GM21526 (cell line): ENCODE measurements around the gene COMMD8.
"Not testable (repeated sequence)": the region's sequence is repeated elsewhere in the genome, so short reads cannot be mapped to it uniquely, and the experiment has no call there.

Source experiments
- ATAC-seq: cut with Tn5 transposase; IDR thresholded peaks from one replicate; pipeline ENCODE4 v1.9.1; 2021; ENCODE audit warnings: moderate library complexity; ENCODE audit not compliant: unreplicated experiment, low FRiP score

Gene COMMD8

DNA sequence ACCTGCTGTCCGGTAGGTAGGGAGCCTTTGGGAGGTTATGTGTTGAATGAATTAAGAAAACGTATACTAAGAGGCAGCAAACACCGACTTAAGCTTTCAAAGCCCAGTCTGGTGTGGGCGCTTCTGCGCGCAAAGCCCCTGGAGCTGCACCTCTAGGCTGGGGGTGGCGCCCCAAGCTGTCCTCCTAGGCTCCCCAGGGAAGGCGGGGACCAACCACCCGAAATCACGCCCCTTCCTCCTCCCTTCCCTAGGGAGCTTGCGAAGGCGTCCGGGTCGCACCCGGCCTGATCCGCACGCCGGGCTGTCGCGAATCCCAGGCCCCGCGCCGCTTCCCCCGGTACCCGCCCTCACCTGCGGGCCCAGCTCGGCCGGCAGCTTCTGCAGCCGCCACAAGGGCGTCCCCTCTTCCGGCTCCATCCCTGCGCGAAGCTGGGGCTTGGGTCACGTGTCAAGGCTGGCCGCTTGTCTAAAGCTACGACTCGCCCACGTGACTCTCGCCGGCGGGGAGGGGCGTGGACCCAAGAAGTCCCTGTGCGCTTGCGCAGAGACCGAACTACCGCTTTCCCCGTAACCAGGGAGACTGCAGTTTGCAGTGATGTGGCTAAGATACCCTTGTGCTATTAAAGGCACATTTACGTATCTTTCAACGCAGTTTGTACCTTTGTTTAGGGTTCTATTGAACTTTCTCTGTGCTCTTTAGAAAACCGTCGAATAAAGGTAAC, at the start of gene COMMD8:
Gene COMMD8 (minus strand): TSS at position 468 of the 722 bp plus-strand sequence. CDS start 51 bp downstream, at position 417.
- ATAC-seq, result peak; percentile 89

DNA sequence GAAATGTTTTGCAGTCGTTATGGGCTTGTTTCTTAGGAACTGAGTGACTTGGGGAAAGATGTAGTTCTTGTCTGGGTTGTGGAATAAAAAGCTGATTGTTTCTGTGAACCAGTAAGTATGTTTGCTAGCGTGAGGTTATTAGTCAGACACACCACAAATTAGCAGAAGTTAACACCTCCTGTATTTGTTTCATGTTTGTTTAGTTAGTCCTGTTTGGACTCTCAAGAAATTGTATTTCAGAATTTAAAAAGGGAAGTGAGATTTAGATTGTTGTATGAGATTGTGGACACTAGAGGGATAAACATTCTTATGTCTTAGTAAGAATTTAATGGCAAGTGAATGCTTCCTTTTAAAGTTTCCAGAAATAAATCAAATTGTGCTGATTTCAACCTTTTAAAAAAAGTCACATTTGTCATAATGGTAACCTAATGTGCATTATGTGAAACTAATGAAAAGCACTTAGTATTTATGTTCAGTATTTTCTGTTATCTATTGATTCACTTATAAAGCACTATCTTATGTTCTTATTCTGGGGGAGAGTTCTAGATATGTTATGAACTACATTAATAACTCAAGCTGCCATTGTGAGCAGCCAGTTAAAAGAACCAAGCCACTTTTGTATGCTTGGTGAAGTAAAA, 47.1 kb upstream of the COMMD8 start:
- peak; percentile 95 for ATAC-seq

DNA sequence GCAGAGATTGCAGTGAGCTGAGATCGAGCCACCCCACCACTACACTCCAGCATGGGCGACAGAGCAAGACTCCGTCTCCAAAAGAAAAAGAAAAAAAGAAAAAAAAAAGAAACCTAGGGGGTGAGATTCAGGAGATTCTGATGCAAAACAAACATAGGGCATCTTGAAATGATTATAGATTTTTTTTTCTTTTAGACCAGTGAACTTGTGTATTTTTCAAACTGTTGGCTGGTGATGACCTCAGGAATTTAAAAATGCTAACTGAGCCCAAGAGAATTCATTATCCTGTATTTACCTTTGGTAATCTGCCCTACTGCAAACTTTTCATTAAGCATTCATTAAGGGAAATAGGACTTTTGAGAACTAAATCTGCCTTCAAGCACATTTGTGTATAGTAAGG, 42.2 kb upstream of the COMMD8 start:
- ATAC-seq, result no peak

DNA sequence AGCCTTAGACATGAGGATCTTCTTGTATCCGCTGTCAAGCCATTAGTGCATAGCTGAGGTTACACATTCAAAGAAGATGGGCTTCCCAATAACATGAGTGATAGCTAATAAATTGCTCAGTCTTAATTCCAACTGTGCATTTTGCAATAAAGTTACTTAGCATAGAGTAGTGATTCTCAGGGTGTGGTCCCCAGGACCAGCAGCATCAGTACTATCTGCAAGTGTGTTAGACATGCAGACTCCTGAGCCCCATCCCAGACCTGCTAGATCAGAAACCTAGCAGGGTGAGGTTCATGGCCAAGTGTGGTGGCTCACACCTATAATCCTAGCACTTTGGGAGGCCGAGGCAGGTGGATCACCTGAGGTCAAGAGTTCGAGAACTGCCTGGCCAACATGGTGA, 41.6 kb upstream of the COMMD8 start:
- ATAC-seq, result no peak

DNA sequence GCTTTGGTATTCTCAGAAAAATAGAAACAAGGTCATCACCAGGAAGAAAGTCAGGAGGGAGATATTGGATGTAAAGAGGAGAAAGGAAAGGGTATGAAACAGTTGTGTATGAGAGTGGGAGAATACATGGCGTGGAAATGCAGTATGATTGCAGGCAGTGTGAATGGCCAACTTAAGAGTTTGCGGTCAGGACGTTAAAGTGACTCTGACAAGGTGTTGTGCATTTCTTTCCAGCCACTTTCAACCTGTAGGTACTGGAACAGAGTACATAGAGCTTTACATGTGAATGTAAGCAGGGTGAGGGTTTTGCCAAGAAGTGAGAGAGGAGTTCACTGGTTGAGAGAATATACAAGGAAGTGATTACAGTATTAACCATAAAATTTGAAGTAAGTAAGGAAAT, 37.3 kb upstream of the COMMD8 start:
- ATAC-seq, result no peak

DNA sequence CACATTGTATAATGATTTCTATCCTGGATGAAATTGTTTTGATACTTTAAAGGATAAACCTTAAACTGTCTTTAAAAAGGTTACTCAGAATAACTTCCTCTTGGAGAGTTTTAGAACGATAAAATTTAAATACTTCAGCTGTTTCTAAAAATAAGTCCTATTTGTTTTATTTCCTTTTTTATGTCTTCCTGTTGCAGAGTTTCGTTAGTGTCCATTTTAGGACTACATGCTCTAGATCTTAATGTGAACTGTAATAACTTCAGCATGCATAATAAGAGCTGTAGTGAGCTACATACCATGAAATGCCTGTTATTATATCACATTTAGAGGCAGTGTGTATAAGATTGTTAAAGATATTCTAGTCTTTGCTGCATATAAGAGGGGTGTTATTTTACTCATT, 36.2 kb upstream of the COMMD8 start:
- ATAC-seq, result no peak

DNA sequence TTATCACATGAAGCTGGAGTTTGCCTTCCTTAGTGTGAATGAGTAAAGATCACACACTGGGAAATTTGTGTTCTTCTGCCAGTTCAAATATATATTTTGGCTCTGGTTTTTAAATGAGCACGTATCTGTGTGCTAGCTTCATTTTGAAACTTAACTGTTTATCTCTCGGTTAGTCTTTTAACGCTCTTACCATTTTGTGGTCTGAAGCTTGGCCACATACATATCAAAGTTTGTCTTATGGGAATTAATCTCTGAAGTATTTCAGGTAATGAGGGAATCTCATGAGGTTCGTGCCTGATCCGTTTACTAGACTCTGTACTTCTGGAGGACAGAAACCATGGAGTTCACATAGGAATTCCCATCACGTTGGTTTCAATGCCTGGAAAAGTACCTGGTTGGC, 35.4 kb upstream of the COMMD8 start:
- ATAC-seq, result no peak

DNA sequence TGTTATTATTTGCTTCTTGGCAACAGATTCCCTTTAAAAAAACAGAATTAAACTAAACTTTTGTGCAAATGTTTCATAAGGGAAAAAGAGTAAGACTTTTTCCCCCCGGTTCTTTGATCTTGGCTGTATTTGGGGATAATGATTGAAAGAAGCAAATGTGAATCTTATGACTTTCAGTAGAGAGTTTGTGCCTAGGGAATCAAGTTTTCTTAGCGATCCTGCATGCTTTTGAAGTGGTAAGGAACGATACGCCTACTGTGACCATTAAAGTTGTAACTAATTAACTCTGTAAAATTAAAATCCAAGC, 30.6 kb upstream of the COMMD8 start:
- no peak for ATAC-seq

DNA sequence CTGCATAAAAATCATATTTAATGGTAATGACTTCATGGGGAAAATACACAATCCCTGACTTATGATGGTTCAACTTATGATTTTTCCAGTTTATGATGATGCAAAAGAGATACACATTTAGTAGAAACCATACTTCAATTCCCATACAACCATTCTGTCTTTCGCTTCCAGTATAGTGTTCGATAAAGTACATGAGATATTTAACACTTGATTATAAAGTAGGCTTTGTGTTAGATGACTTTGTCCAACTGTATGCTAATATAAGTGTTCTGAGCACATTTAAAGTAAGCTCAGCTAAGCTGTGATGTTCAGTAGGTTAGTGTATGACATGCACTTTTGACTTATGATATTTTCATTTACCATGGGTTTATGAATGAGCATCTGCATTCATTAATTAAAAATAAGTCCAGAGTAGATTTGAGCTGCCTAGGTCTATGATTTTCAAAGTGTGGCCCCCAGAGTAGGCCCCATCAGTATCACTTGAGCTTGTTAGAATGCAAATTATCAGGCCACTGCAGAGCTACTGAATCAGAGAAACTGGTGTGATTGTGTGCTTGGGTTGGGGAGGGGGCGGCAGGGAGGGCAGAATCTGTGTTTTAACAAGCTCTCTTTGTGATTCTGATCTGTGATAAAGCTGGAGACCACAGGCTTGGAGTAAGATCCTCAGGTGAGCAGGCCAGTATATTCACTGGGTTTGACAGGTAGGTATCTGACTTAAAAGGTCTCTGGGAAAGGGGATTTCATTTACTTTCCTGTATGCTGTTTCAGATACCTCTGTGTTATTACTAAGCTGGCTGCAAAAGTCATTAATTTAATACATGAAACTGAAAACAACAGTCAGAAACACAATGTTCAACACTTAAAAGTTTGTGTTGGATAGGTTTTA, 30.0 kb upstream of the COMMD8 start:
- peak; percentile 66 for ATAC-seq

DNA sequence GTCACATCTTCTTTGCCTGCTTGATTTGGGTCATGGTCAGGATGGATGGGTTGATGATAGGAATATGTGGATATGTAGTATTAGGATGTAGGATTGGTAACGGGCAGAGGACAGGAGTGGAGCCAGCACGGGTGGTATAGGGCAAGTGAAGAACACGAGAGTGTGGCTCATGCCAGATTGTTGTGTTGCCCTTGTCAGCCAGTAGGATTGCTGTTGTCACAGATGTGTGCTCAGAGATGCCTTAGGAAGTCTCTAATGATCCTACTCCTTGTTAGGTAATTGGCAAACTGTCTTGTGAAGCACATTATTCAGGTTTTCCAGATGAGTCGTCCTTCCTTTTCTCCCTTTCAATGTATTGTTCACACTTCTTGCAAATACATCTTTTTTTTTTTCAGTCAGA, 27.0 kb upstream of the COMMD8 start:
- peak; percentile 66 for ATAC-seq

DNA sequence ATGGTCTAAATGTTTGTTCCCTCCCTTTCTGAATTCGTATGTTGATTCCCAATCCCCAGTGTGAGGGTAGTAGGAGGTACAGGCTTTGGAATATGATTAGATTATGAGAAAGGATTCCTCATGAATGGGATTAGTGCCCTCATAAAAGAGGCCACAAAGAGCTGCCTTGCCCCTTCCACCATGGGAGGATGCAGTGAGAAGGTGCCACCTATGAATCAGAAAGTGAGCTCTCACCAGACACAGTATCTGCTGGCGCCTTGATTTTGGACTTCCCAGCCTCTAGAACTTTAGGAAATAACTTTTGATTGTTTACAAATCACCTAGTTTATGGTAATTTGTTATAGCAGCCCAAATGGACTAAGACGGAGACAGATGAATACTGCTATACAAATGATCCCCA, 25.2 kb upstream of the COMMD8 start:
- ATAC-seq, result no peak

DNA sequence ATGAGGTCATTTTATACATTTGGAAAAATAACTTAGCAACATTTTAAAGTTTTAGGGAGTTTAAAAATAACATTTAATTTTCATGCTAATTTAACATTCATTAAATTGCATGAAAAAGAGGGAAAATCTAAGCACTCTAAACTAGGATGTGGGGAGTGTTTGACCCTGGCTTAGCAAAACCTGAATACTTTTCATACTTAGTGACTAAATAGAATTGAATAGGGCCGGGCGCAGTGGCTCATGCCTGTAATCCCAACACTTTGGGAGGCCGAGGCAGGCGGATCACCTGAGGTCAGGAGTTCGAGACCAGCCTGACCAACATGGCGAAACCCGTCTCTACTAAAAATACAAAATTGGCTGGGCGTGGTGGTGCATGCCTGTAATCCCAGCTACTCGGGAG, 23.2 kb upstream of the COMMD8 start:
- not testable (repeated sequence) for ATAC-seq

DNA sequence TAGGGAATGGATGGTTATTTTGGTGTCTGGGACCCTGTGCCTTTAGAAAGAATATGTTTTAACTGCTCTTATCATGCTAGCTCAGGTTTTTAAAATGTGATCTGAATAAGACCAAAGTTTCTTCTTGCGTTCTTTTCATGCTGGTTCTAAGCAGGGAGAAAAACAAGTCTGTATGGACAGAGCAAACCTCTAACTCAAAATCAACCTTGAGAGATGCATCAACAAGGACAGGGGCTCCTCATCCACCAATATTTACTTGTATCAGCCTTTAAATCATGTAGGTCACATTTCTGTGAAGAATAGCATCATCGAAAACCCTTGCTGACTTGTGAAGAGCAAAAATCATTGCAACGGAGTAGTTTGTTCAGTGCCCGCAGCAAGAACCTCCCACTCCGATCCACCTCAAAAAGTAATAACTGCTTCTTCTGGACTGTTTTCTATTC, 22.8 kb upstream of the COMMD8 start:
- no peak for ATAC-seq

DNA sequence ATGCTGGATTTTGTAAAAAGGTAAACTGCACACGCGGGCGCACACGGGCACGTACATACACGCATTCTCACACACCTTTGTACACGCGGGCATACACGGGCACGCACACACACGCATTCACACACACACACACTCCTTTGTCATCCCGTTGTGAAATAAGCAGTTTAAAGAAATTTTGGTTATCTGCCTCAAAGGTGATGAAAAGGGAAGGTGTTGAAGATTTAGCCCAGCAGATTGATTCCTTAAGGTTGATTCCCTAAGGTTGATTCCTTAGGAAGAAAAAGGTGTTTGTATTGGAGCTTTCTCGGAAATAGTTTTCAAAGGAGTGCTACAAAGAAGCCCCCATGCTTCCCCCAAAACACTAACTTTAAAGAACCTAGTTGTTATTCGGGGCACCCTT, 22.3 kb upstream of the COMMD8 start:
- ATAC-seq, result no peak

DNA sequence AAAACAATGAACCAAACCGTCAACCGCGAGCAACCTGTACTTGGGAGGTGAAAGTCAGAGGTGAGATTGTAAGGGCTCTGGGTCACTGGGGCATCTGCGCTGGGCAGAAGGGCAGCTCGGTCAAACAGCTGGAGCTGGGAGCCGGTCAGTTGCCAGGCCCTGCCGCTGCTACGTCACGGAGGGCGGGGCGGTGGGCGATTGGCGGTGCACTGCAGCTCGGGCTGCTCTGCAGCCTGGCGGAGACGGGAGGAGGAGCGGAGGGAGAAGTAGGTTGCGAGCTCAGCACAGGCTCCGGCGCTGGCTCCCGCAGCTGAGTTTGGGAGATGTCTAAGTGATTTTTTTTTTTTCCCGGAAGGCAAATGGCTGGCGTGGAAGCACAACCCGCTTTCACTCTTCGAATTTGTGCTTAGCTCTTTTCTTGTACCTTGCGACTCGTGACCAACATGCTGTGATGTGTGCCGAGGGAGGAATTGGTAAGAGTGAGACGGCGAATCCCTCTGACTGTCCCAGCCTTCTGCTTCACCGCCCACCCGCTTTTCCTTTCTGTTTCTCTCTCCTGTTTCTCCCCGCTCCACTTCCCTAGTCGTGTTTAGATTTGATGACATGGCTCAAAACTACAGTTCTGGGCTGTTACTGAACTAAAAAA, 21.7 kb upstream of the COMMD8 start, which contains the start of gene ATP10D:
Gene ATP10D (plus strand): TSS at position 229 of the 646 bp plus-strand sequence. CDS start 27,266 bp downstream, outside the sequence.
- peak; percentile 95 for ATAC-seq

DNA sequence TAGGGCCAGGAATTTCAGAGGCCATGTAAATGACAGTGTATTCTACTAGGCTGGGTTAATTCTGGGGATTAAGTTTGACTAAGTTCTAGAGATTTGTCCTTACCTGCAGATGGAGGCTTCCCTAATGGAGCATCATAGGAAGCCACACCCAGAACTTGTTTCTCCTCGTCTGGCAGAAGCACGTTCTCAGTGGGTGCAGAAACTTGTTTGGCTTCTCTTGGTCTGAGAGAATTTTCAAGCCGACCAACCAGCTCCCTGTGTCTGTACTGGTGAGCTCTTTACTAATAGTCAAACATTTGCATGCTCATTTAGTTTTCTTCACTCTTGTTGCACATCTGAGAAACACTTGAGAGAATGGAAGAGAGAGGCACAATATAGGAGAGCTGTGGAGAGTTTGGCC, 20.7 kb upstream of the COMMD8 start:
- no peak for ATAC-seq

DNA sequence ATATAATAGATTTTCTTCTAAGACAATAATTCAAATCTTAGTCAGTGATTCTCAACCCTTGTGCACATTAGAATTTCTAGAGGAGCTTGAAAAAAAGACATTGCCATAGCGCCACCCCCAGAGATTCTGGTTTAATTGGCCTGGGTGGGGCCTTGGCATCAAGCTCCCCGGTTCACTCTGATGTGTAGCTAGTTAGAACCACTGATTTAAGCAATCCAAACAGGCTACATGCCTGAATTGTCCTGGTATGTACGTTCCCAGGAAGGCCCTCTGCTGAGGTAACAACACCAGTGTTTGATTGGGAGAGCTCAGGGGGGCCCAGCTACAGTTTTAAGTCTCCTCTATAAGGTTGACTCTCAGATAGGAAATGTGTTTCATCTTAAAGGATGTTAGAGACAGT, 20.2 kb upstream of the COMMD8 start:
- ATAC-seq, result no peak

DNA sequence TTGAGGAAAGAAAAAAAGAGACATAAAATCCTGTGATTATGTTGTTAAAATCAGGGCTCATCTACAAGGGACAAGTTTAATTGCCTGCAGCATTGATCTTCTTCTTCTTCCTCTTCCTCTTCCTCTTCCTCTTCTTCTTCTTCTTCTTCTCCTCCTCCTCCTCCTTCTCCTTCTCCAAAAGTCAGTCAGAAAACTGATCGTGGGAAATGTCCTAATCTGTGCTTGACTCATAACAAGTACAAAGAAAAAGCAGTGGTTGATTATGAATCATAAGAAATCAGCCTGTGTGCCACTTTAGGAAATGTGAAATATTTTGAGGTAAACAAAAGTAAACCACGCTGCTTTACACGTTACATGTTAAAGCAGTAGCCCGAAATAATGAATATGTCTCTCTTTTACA, 18.8 kb upstream of the COMMD8 start:
- no peak for ATAC-seq

DNA sequence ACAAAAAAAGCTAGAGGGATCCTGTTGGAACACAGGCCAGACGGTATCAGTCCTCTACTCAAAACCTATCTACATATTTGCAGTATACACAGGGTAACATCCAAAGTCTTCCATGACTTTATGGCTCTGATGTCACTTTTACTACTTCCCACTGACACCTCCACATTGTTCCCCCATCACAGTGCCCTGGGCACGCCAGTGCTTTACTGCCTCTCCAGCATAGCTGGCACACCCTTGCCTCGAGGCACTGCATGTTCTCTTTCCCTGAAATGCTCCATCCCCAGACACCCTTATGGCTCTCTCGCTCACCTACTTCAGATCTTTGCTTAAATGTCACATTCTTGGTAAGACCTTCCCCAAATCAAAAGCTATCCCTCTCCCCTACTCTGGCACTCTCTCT, 15.3 kb upstream of the COMMD8 start:
- ATAC-seq, result no peak

DNA sequence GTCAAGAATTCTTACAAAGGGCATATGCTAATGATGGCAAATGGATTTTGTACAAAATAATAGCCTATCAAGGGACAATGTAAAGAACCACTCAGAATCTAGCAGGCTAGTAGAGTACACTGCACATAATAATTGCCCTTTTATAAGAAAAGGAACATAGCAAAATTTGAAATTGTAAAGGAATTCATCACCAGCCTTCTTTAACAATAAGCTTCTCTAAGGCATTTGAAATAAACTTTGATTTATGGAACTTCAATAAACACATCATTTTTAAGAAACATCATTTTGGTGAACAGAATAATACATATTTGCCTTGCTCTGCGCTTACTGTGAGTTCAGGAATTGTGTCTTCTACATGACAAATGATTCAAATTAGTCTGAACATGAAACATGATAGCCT, 11.9 kb upstream of the COMMD8 start:
- no peak for ATAC-seq

DNA sequence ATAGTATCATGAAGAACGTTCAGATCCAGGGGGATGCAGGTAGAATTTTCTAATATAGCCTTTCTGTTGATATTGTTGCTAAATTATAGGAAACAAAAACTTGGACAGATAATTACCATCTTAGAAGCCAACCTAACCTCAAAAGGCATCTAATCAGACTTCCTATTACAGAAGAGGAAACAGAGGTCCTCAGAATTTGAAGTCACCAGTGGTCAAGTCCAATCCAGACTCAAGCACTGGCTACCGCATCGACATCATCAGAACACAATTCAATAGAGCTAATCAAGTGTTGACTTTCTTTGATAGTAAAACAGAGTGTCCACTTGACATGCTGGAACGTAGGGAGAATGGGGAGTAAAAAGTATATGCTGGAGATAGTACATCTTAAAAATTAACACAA, 11.3 kb upstream of the COMMD8 start:
- ATAC-seq, result no peak
